HepG2 (cell line): ENCODE measurements around the gene SOX12. TPM values are rescaled to one million over a fixed set of nuclear protein-coding genes. Genes with fewer than 3 reads are reported as not detected.

ENCODE experiments used
- GABPB1 ChIP-seq: IDR thresholded peaks from 2 replicates; pipeline ENCODE4 v1.6.1; 2016; ENCODE audit warnings: mild to moderate bottlenecking, missing genetic modification reagents, moderate library complexity, missing compliant biosample characterization
- HIC2 ChIP-seq: sonication (generic); formaldehyde crosslinking; IDR thresholded peaks from 2 replicates; pipeline ENCODE4 v1.9.0; 2022; ENCODE audit warnings: low read depth, missing genetic modification reagents
- MAFK ChIP-seq, 2 experiments: IDR thresholded peaks in 1 of 2; conservative IDR thresholded peaks in 1 of 2; 2 replicates each; pipeline ENCODE4 v1.6.1; 2011; ENCODE audit warnings: improper control_type of control experiment in 2 of 2, low read length in 2 of 2
- PCBP1 ChIP-seq: fragments of 200-400 bp; formaldehyde crosslinking; IDR thresholded peaks from 2 replicates; pipeline ENCODE4 v1.6.1; 2017; ENCODE audit warnings: mild to moderate bottlenecking, low read depth, low read length, borderline replicate concordance
- POGK ChIP-seq: sonication (generic); formaldehyde crosslinking; conservative IDR thresholded peaks from 2 replicates; pipeline ENCODE4 v1.8.0; 2022; ENCODE audit warnings: mild to moderate bottlenecking, moderate library complexity, missing genetic modification reagents
- STAT5B ChIP-seq: sonication (generic); formaldehyde crosslinking; IDR thresholded peaks from 2 replicates; pipeline ENCODE4 v1.4.0; 2020; ENCODE audit warnings: missing genetic modification reagents
- TEAD3 ChIP-seq: optimal IDR thresholded peaks from 2 replicates; pipeline ENCODE3; 2016; ENCODE audit warnings: borderline replicate concordance
- ZBTB1 ChIP-seq: sonication (generic); formaldehyde crosslinking; IDR thresholded peaks from 2 replicates; pipeline ENCODE4 v1.4.0; 2020; ENCODE audit warnings: missing genetic modification reagents, borderline replicate concordance
- ZBTB42 ChIP-seq: sonication (generic); formaldehyde crosslinking; IDR thresholded peaks from 2 replicates; pipeline ENCODE4 v1.5.0; 2020; ENCODE audit warnings: mild to moderate bottlenecking, missing genetic modification reagents
- ZC3H4 ChIP-seq: sonication (generic); formaldehyde crosslinking; IDR thresholded peaks from 2 replicates; pipeline ENCODE4 v1.4.0; 2020; ENCODE audit warnings: missing genetic modification reagents, borderline replicate concordance
- ZNF160 ChIP-seq: sonication (generic); formaldehyde crosslinking; IDR thresholded peaks from 2 replicates; pipeline ENCODE4 v1.8.0; 2022; ENCODE audit warnings: mild to moderate bottlenecking, inconsistent platforms, missing genetic modification reagents
- ZNF44 ChIP-seq: sonication (generic); formaldehyde crosslinking; IDR thresholded peaks from 2 replicates; pipeline ENCODE4 v1.5.1; 2020; ENCODE audit warnings: mild to moderate bottlenecking, missing genetic modification reagents
- ZNF496 ChIP-seq: sonication (generic); formaldehyde crosslinking; IDR thresholded peaks from 2 replicates; pipeline ENCODE4 v1.8.1; 2023; ENCODE audit warnings: mild to moderate bottlenecking, moderate library complexity, missing genetic modification reagents; ENCODE audit not compliant: insufficient replicate concordance
- ZNF546 ChIP-seq: sonication (generic); formaldehyde crosslinking; conservative IDR thresholded peaks from 2 replicates; pipeline ENCODE4 v1.8.1; 2023; ENCODE audit warnings: mild to moderate bottlenecking, missing genetic modification reagents
- ZNF710 ChIP-seq: sonication (generic); formaldehyde crosslinking; IDR thresholded peaks from 2 replicates; pipeline ENCODE4 v1.5.0; 2020; ENCODE audit warnings: mild to moderate bottlenecking, missing genetic modification reagents, borderline replicate concordance
- ZNF782 ChIP-seq: sonication (generic); formaldehyde crosslinking; IDR thresholded peaks from 2 replicates; pipeline ENCODE4 v1.4.0; 2020; ENCODE audit warnings: missing genetic modification reagents, mild to moderate bottlenecking, borderline replicate concordance
- ZNF879 ChIP-seq: sonication (generic); formaldehyde crosslinking; IDR thresholded peaks from 2 replicates; pipeline ENCODE4 v1.8.1; 2023; ENCODE audit warnings: missing genetic modification reagents
- polyA plus RNA-seq, 8 experiments: library from polyadenylated mRNA; depleted of rRNA in 3 of 8; stranded (reverse) in 7 of 8; unstranded in 1 of 8; fragments of >200 nt; fragmentation: Illumina TruSeq in 4 of 8; extraction: Trizol in 4 of 8; gene quantifications; 2 replicates each; pipeline versions ENCODE4 v1.2.1 to v1.2.3, GENCODE V29; 2011 to 2016; ENCODE audit warnings: low read depth in 4 of 8, missing spikeins in 1 of 8, mixed read lengths in 1 of 8; ENCODE audit not compliant: insufficient read depth in 1 of 8
- total RNA-seq, 5 experiments: library from RNA; depleted of rRNA; stranded (reverse); fragments of >200 nt; fragmentation: Illumina TruSeq; extraction: Trizol; gene quantifications; 2 replicates each; pipeline ENCODE4 v1.2.3, GENCODE V29; 2016; ENCODE audit warnings: low read depth in 1 of 5

Gene SOX12
- total and polyA plus RNA-seq, 2 of the 13 experiments (the other 11 are each of a cell fraction or from before 2014, with no cell fraction given): 10.0 to 18.7 TPM

- TF ChIP-seq POGK (CRISPR knock-in tag): peak; percentile 64; the same call in 1 of the 2 replicates
- no peak; the same call in 1 of the 2 replicates for TF ChIP-seq ZC3H4 (CRISPR knock-in tag)
- no peak for TF ChIP-seq STAT5B (CRISPR knock-in tag)
- TF ChIP-seq ZBTB42 (CRISPR knock-in tag): no peak; the same call in 1 of the 2 replicates
- 0 out of 2 replicates have a peak, but pooled peaks have one; percentile 36 for TF ChIP-seq ZBTB1 (CRISPR knock-in tag)
- TF ChIP-seq ZNF710 (CRISPR knock-in tag): peak; percentile 47
- TF ChIP-seq ZNF44 (CRISPR knock-in tag): no peak
- TF ChIP-seq ZNF782: no peak
- TF ChIP-seq GABPB1: peak; percentile 58
- TF ChIP-seq ZNF496 (CRISPR knock-in tag): no peak
- TF ChIP-seq PCBP1: 0 out of 2 replicates have a peak, but pooled peaks have one; percentile 31
- no peak for TF ChIP-seq TEAD3 (CRISPR knock-in tag)
- 0 out of 2 replicates have a peak, but pooled peaks have one; percentile 51 for TF ChIP-seq ZNF879 (CRISPR knock-in tag)
- TF ChIP-seq MAFK (conservative IDR thresholded peaks at IDR 0.05 in 1 of 2, IDR thresholded peaks at IDR 0.05 in 1 of 2; ENCODE audit: low read length in 2 of 2): no peak
- no peak for TF ChIP-seq ZNF160 (CRISPR knock-in tag)
- 0 out of 2 replicates have a peak, but pooled peaks have one; percentile 89 for TF ChIP-seq ZNF546
- TF ChIP-seq HIC2 (CRISPR knock-in tag): peak; percentile 44; the same call in 1 of the 2 replicates
Observed at GRCh38 chr20:346640-347316, 21.4 kb downstream of the SOX12 start, which contains the start of gene NRSN2 (continued).
